Measurements from ENCODE around the gene MAGEA6. TPM values are rescaled to one million over a fixed set of nuclear protein-coding genes. Genes with fewer than 3 reads are reported as not detected.
"Not testable (repeated sequence)": the region's sequence is repeated elsewhere in the genome, so short reads cannot be mapped to it uniquely, and the experiment has no call there.

MAGEA6 gene
- total RNA-seq, 1 donor from 2014 or later = not detected

- DNase-seq; H3K4me1 ChIP-seq; H3K4me3 ChIP-seq; H3K36me3 ChIP-seq; H3K27ac ChIP-seq; ATAC-seq; H3K9me3 ChIP-seq; intact Hi-C loops (cut with DNase I); H3K27me3 ChIP-seq (ENCODE audit: low read depth): not testable (repeated sequence)
Observed at GRCh38 chrX:152753686-152754650, 15.5 kb downstream of the MAGEA6 start, which contains the start of gene MAGEA2. MAGEA2 (minus strand) TSS chrX:152753842; CDS start chrX:152751363, 2,479 bp downstream.

- Histone ChIP-seq H3K27ac (no peak overlapping the region), H3K9me3 (no peaks in the 10 kb centered on the region), H3K36me3 (no peaks in the 10 kb centered on the region), H3K27me3 (ENCODE audit: low read depth) (no peaks in the 10 kb centered on the region), H3K4me1 (no peaks in the 10 kb centered on the region), H3K4me3 (no peak overlapping the region)
- ATAC-seq (no peak), DNase-seq (no peak)
- intact Hi-C loops (cut with DNase I) = no loop called here
- TF ChIP-seq CTCF (IDR thresholded peaks at IDR 0.05) = no peak
Observed at GRCh38 chrX:152738560-152738959, 30.9 kb downstream of the MAGEA6 start.

- ATAC-seq, H3K27ac ChIP-seq: not testable (repeated sequence)
Observed at GRCh38 chrX:152736528-152736927, 33.0 kb downstream of the MAGEA6 start.

GRCh38 chrX:152735860-152736511 is 33.5 kb downstream of the MAGEA6 start:
- no peak overlapping the region for H3K27ac ChIP-seq
- DNase-seq = no peak
- no peaks in the 10 kb centered on the region for H3K27me3 ChIP-seq (ENCODE audit: low read depth)
- no peak for TF ChIP-seq CTCF (IDR thresholded peaks at IDR 0.05)
- no peaks in the 10 kb centered on the region for H3K4me1 ChIP-seq
- H3K36me3 ChIP-seq = no peaks in the 10 kb centered on the region
- H3K4me3 ChIP-seq = no peak overlapping the region
- no peak for ATAC-seq
- H3K9me3 ChIP-seq = no peaks in the 10 kb centered on the region
- intact Hi-C loops (cut with DNase I) = no loop called here

More at GRCh38 chrX:152736528-152736927, 33.0 kb downstream of the MAGEA6 start:
- H3K4me3 ChIP-seq; H3K36me3 ChIP-seq; H3K9me3 ChIP-seq; H3K4me1 ChIP-seq; DNase-seq; H3K27me3 ChIP-seq (ENCODE audit: low read depth); intact Hi-C loops (cut with DNase I): not testable (repeated sequence)

- ATAC-seq (no peak), DNase-seq (no peak)
- Histone ChIP-seq H3K27me3 (ENCODE audit: low read depth) (no peaks in the 10 kb centered on the region), H3K4me1 (no peaks in the 10 kb centered on the region), H3K4me3 (no peak overlapping the region), H3K9me3 (no peaks in the 10 kb centered on the region), H3K36me3 (no peaks in the 10 kb centered on the region), H3K27ac (no peak overlapping the region)
- intact Hi-C loops (cut with DNase I) = no loop called here
- TF ChIP-seq CTCF (IDR thresholded peaks at IDR 0.05) = no peak
Observed at GRCh38 chrX:152735101-152735500, 34.4 kb downstream of the MAGEA6 start.

GRCh38 chrX:152734143-152734858 is 35.2 kb downstream of the MAGEA6 start:
- ATAC-seq, H3K36me3 ChIP-seq: not testable (repeated sequence)

More at GRCh38 chrX:152734143-152734858, 35.2 kb downstream of the MAGEA6 start:
- H3K27me3 ChIP-seq (ENCODE audit: low read depth); H3K27ac ChIP-seq; H3K4me3 ChIP-seq; H3K9me3 ChIP-seq; DNase-seq; intact Hi-C loops (cut with DNase I); H3K4me1 ChIP-seq: not testable (repeated sequence)

Measured in lower lobe of right lung (tissue), 2 donors.